ENCODE data around the gene TRIM2. TPM values are rescaled to one million over a fixed set of nuclear protein-coding genes. Genes with fewer than 3 reads are reported as not detected.

The TRIM2 gene
- total and polyA plus RNA-seq, 2 experiments from 2014 or later = 32.0 to 82.1 TPM

DNA sequence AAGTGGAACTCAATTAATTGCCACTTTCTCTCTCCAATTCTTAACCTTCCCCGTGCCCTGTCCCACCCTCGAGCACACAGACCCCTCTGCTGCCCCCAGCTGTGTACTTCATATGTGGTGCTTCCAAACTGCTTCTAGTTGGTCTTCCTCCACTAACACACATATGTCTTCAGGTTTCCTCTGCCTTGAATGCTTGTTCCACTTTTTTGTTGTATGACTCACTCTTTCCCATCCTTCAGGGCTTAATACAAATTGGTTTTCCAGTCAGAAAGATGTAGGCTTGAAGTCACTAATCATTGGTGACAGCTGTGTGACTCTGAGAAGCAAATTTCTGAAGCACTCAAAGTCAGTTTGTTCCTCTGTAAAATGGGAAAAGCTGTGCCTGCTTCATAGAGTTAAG is 30.6 kb downstream of the TRIM2 start:
- peaks cover 35% of the 10 kb centered on the region for H4K20me1 ChIP-seq (ENCODE audit: insufficient read depth, poor library complexity, severe bottlenecking)
- no peak for TF ChIP-seq EZH2 (IDR thresholded peaks at IDR 0.05; ENCODE audit: borderline replicate concordance)
- no peak for TF ChIP-seq EZH2phosphoT487 (IDR thresholded peaks at IDR 0.05; ENCODE audit: low read depth, severe bottlenecking, unreplicated experiment)
- TF ChIP-seq, protein P1, sequence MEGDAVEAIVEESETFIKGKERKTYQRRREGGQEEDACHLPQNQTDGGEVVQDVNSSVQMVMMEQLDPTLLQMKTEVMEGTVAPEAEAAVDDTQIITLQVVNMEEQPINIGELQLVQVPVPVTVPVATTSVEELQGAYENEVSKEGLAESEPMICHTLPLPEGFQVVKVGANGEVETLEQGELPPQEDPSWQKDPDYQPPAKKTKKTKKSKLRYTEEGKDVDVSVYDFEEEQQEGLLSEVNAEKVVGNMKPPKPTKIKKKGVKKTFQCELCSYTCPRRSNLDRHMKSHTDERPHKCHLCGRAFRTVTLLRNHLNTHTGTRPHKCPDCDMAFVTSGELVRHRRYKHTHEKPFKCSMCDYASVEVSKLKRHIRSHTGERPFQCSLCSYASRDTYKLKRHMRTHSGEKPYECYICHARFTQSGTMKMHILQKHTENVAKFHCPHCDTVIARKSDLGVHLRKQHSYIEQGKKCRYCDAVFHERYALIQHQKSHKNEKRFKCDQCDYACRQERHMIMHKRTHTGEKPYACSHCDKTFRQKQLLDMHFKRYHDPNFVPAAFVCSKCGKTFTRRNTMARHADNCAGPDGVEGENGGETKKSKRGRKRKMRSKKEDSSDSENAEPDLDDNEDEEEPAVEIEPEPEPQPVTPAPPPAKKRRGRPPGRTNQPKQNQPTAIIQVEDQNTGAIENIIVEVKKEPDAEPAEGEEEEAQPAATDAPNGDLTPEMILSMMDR (IDR thresholded peaks at IDR 0.05; ENCODE audit: poor library complexity) = no peak

DNA sequence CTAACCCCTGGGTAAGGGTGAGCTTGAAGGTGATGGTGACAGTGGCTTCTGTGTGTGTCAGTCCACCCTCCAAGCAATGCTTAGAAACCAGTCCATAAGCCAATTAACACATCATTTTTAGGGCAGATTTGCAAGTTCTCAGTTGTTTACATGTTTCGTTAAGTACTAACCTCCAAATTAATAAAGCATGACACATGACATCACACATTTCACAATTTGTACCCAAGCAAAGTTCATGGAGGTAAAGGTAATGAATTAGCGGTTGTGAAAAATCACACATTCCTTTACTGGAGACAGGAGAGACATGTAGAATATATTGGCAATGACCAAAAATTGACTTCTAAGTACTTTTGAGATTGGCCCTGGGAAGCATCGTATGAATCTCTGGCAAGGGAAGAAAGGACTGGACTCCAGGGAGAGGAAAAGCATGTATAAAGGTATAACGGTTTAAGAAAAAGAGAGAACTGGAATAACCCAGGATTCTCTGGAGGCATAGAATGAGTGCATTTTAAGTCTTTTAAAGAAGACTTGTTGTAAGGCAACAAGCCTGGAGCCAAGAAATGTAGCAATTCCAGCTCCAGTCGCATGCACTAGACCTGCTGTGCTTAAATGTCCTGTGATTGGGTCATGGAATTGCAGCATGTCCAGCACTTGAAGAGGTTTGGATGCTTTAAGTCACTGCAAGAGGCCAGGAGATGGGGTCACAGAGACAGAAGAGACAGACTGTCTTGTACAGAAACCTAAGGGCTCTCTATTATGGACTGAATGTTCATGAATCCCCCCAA is 34.1 kb downstream of the TRIM2 start:
- H3K79me2 ChIP-seq = peaks cover 59% of the 10 kb centered on the region
- H3K4me3 ChIP-seq = no peak overlapping the region
- peaks cover 22% of the 10 kb centered on the region for H3K4me1 ChIP-seq (ENCODE audit: insufficient read depth)
- no peak overlapping the region for H2AFZ ChIP-seq
- no peaks in the 10 kb centered on the region for H3K27me3 ChIP-seq
- no peaks in the 10 kb centered on the region for H3K36me3 ChIP-seq (replicated peaks; ENCODE audit: insufficient read depth, low read depth)
- no peaks in the 10 kb centered on the region for H3K9me2 ChIP-seq (replicated peaks; ENCODE audit: insufficient read depth)
- H4K20me1 ChIP-seq (ENCODE audit: insufficient read depth, poor library complexity, severe bottlenecking) = peaks cover 26% of the 10 kb centered on the region
- H3K27ac ChIP-seq = no peak overlapping the region
- TF ChIP-seq EZH2 (IDR thresholded peaks at IDR 0.05; ENCODE audit: borderline replicate concordance) = no peak
- TF ChIP-seq EZH2phosphoT487 (IDR thresholded peaks at IDR 0.05; ENCODE audit: low read depth, severe bottlenecking, unreplicated experiment) = no peak
- TF ChIP-seq, protein P1 (IDR thresholded peaks at IDR 0.05; ENCODE audit: poor library complexity) = no peak
- no peak for DNase-seq (ENCODE audit: low spot score)
- H3K9me3 ChIP-seq (ENCODE audit: low read depth) = no peaks in the 10 kb centered on the region
- no peak overlapping the region for H3K4me2 ChIP-seq
- 94% methylated on average over 5 of the region's 5 CpGs for WGBS (ENCODE audit: low lambda C conversion rate, missing lambda C conversion rate)

More for the DNA sequence above, 30.6 kb downstream of the TRIM2 start:
- H3K4me3 ChIP-seq = no peak overlapping the region
- H3K9me2 ChIP-seq (replicated peaks; ENCODE audit: insufficient read depth) = no peaks in the 10 kb centered on the region
- H2AFZ ChIP-seq = no peak overlapping the region
- peaks cover 85% of the 10 kb centered on the region for H3K79me2 ChIP-seq
- H3K27me3 ChIP-seq = no peaks in the 10 kb centered on the region
- WGBS (ENCODE audit: low lambda C conversion rate, missing lambda C conversion rate) = 87% methylated on average over 2 of the region's 2 CpGs
- H3K9me3 ChIP-seq (ENCODE audit: low read depth) = no peaks in the 10 kb centered on the region
- H3K4me1 ChIP-seq (ENCODE audit: insufficient read depth) = no peaks in the 10 kb centered on the region
- H3K4me2 ChIP-seq = no peak overlapping the region
- no peaks in the 10 kb centered on the region for H3K36me3 ChIP-seq (replicated peaks; ENCODE audit: insufficient read depth, low read depth)
- DNase-seq (ENCODE audit: low spot score) = no peak
- H3K27ac ChIP-seq = no peak overlapping the region

DNA sequence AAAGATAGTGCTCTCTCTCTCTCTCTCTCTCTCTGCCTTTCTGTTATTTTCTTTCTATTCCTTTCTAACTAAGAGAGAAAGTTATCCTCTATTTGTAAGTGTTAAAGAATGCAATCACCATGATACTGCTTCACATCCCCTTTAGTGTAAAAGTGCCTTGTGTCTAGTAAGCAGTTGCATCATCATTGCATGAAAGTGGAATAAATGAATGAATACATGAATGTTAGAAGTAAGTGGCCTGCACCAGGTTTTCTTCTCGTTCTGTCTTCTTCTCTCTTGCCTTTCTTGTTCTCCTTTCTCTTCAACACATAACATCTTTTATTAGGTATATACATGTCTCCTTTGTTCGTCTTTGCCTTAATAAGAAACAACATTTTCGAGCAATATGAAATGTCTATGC is 35.2 kb downstream of the TRIM2 start:
- WGBS (ENCODE audit: low lambda C conversion rate, missing lambda C conversion rate) = 96% methylated on average over 3 of the region's 3 CpGs
- no peak for DNase-seq (ENCODE audit: low spot score)
- no peaks in the 10 kb centered on the region for H3K36me3 ChIP-seq (replicated peaks; ENCODE audit: insufficient read depth, low read depth)

More for the DNA sequence above, 35.2 kb downstream of the TRIM2 start:
- TF ChIP-seq EZH2 (IDR thresholded peaks at IDR 0.05; ENCODE audit: borderline replicate concordance) (no peak), EZH2phosphoT487 (IDR thresholded peaks at IDR 0.05; ENCODE audit: low read depth, severe bottlenecking, unreplicated experiment) (no peak)
- TF ChIP-seq, protein P1 (IDR thresholded peaks at IDR 0.05; ENCODE audit: poor library complexity) = no peak
- H3K27ac ChIP-seq = no peak overlapping the region
- H2AFZ ChIP-seq = no peak overlapping the region
- H3K79me2 ChIP-seq = peaks cover 61% of the 10 kb centered on the region
- no peaks in the 10 kb centered on the region for H3K9me2 ChIP-seq (replicated peaks; ENCODE audit: insufficient read depth)
- H3K4me1 ChIP-seq (ENCODE audit: insufficient read depth) = peaks cover 28% of the 10 kb centered on the region
- H4K20me1 ChIP-seq (ENCODE audit: insufficient read depth, poor library complexity, severe bottlenecking) = peaks cover 23% of the 10 kb centered on the region
- no peak overlapping the region for H3K4me3 ChIP-seq
- no peak overlapping the region for H3K4me2 ChIP-seq
- no peaks in the 10 kb centered on the region for H3K27me3 ChIP-seq
- no peaks in the 10 kb centered on the region for H3K9me3 ChIP-seq (ENCODE audit: low read depth)
